ENCODE results near the gene PROSER2. TPM values are rescaled to one million over a fixed set of nuclear protein-coding genes. Genes with fewer than 3 reads are reported as not detected.

The PROSER2 gene
- total and polyA plus RNA-seq, 2 of the 13 experiments (the other 11 are each of a cell fraction or from before 2014, with no cell fraction given): 6.9 to 7.7 TPM

GRCh38 chr10:11793762-11794479 is 29.2 kb upstream of the PROSER2 start (continued):
- TF ChIP-seq ARID4A (CRISPR knock-in tag; IDR thresholded peaks at IDR 0.05; ENCODE audit: borderline replicate concordance): peak; percentile 30; the same call in 1 of the 2 replicates
- TF ChIP-seq RBFOX2 (IDR thresholded peaks at IDR 0.05; ENCODE audit: low read depth, low read length): no peak
- no peak for TF ChIP-seq PAX8 (CRISPR knock-in tag; IDR thresholded peaks at IDR 0.05; ENCODE audit: borderline replicate concordance)
- TF ChIP-seq RFX5 (IDR thresholded peaks at IDR 0.05; ENCODE audit: low read depth, low read length): no peak
- peak; percentile 20; the same call in 1 of the 2 replicates for TF ChIP-seq MED1 (CRISPR knock-in tag; IDR thresholded peaks at IDR 0.05)
- 0 out of 2 replicates have a peak, but pooled peaks have one; percentile 22 for TF ChIP-seq ELF1 (CRISPR knock-in tag; IDR thresholded peaks at IDR 0.05)
- 0 out of 2 replicates have a peak, but pooled peaks have one; percentile 20 for TF ChIP-seq TAF1 (CRISPR knock-in tag; IDR thresholded peaks at IDR 0.05)
- TF ChIP-seq JUN (CRISPR knock-in tag; IDR thresholded peaks at IDR 0.05): peak; percentile 47; the same call in 1 of the 2 replicates
- TF ChIP-seq PAXIP1 (CRISPR knock-in tag; conservative IDR thresholded peaks at IDR 0.05): 0 out of 2 replicates have a peak, but pooled peaks have one; percentile 29
- no peak for TF ChIP-seq HOXA5 (CRISPR knock-in tag; IDR thresholded peaks at IDR 0.05)
- 0 out of 2 replicates have a peak, but pooled peaks have one; percentile 21 for TF ChIP-seq PRDM15 (CRISPR knock-in tag; IDR thresholded peaks at IDR 0.05)
- 0 out of 2 replicates have a peak, but pooled peaks have one; percentile 21 for TF ChIP-seq RARA (CRISPR knock-in tag; IDR thresholded peaks at IDR 0.05)
- TF ChIP-seq ZSCAN29 (CRISPR knock-in tag; conservative IDR thresholded peaks at IDR 0.05): 0 out of 2 replicates have a peak, but pooled peaks have one; percentile 33
- 0 out of 2 replicates have a peak, but pooled peaks have one; percentile 68 for TF ChIP-seq ZNF510 (CRISPR knock-in tag; IDR thresholded peaks at IDR 0.05; ENCODE audit: low read depth)
- TF ChIP-seq HNF4G (IDR thresholded peaks at IDR 0.05; ENCODE audit: borderline replicate concordance, low read depth, low read length): no peak
- 0 out of 2 replicates have a peak, but pooled peaks have one; percentile 33 for TF ChIP-seq HNF4G (CRISPR knock-in tag; IDR thresholded peaks at IDR 0.05; ENCODE audit: borderline replicate concordance, low read depth)
- no peak for TF ChIP-seq ZNF564 (CRISPR knock-in tag; IDR thresholded peaks at IDR 0.05)
- TF ChIP-seq TEAD3 (CRISPR knock-in tag; optimal IDR thresholded peaks at IDR 0.05; ENCODE audit: borderline replicate concordance): peak; percentile 95

All from HepG2 (cell line).